Measurements from ENCODE around the gene NTPCR. TPM values are rescaled to one million over a fixed set of nuclear protein-coding genes. Genes with fewer than 3 reads are reported as not detected.

NTPCR gene
- polyA plus RNA-seq, 2 of the 4 experiments (the other 2 are of a cell fraction): 69.9 to 83.6 TPM

GRCh38 chr1:233005703-233006102 lies 55.3 kb downstream of the NTPCR start:
- TF ChIP-seq ELK1 (IDR thresholded peaks at IDR 0.05; ENCODE audit: low read depth, low read length) (no peak), JUN (IDR thresholded peaks at IDR 0.05) (no peak), HOXA7 (CRISPR knock-in tag; IDR thresholded peaks at IDR 0.05) (no peak), POLR2AphosphoS2 (conservative IDR thresholded peaks at IDR 0.05; ENCODE audit: low read length) (no peak), EP300 (IDR thresholded peaks at IDR 0.05) (no peak), ESRRA (IDR thresholded peaks at IDR 0.05; ENCODE audit: borderline replicate concordance, low read length) (no peak), CBX2 (IDR thresholded peaks at IDR 0.05; ENCODE audit: borderline replicate concordance, low read depth) (no peak), CHD2 (IDR thresholded peaks at IDR 0.05; ENCODE audit: low read length, partially characterized antibody) (no peak), SMC3 (IDR thresholded peaks at IDR 0.05) (no peak), PBX3 (IDR thresholded peaks at IDR 0.05) (no peak), NFE2L2 (conservative IDR thresholded peaks at IDR 0.05; ENCODE audit: low read length) (no peak), E2F6 (IDR thresholded peaks at IDR 0.05; ENCODE audit: borderline replicate concordance, low read depth) (no peak), FOSL2 (IDR thresholded peaks at IDR 0.05) (no peak), FOSL2 (CRISPR knock-in tag; IDR thresholded peaks at IDR 0.05) (no peak), KDM5A (IDR thresholded peaks at IDR 0.05) (no peak), HOXB5 (CRISPR knock-in tag; IDR thresholded peaks at IDR 0.05) (no peak), MAZ (IDR thresholded peaks at IDR 0.05; ENCODE audit: borderline replicate concordance, low read depth, low read length) (no peak), MAFK (IDR thresholded peaks at IDR 0.05; ENCODE audit: partially characterized antibody) (no peak), TP53 (CRISPR knock-in tag; IDR thresholded peaks at IDR 0.05) (no peak), BCL3 (IDR thresholded peaks at IDR 0.05) (no peak), EHMT2 (IDR thresholded peaks at IDR 0.05; ENCODE audit: low read depth) (no peak)
- FAIRE-seq: no peak
- no peaks in the 10 kb centered on the region for H3K4me1 ChIP-seq
- H3K4me3 ChIP-seq: no peak overlapping the region
- no peaks in the 10 kb centered on the region for H3K9me3 ChIP-seq
- no peak for ATAC-seq
- no peak for DNase-seq (ENCODE audit: low read depth in 1 of 2, low spot score in 1 of 2)
- WGBS (ENCODE audit: missing lambda C conversion rate): 87% methylated on average over 8 of the region's 8 CpGs
- ChIA-PET CTCF (interaction anchor here (1.2 kb wide), 1 partner anchor 10 kb away, joined by 3 read pairs; no protein-coding TSS in a partner anchor), POLR2A (no interaction called here)
- H3K27ac ChIP-seq: no peak overlapping the region
- no peak overlapping the region for H3K4me2 ChIP-seq

GRCh38 chr1:233006108-233006507 lies 55.7 kb downstream of the NTPCR start:
- Histone ChIP-seq H3K4me3 (no peak overlapping the region), H3K27ac (no peak overlapping the region), H3K9me3 (no peaks in the 10 kb centered on the region), H3K4me1 (no peaks in the 10 kb centered on the region), H3K4me2 (no peak overlapping the region)
- CTCF ChIA-PET: interaction anchor here (0.9 to 1.2 kb wide), 2 partner anchors 9 to 13 kb away, joined by 3 read pairs; no protein-coding TSS in a partner anchor
- DNase-seq (ENCODE audit: low read depth in 1 of 2, low spot score in 1 of 2): no peak
- FAIRE-seq: no peak
- 86% methylated on average over 6 of the region's 6 CpGs for WGBS (ENCODE audit: missing lambda C conversion rate)
- POLR2A ChIA-PET: no interaction called here
- no peak for TF ChIP-seq KDM1A (IDR thresholded peaks at IDR 0.05; ENCODE audit: low read depth)
- TF ChIP-seq HOXB5 (CRISPR knock-in tag; IDR thresholded peaks at IDR 0.05): no peak
- TF ChIP-seq EHMT2 (IDR thresholded peaks at IDR 0.05; ENCODE audit: low read depth): no peak
- ATAC-seq: no peak
